GM18867 (cell line): ENCODE data around the gene IL10RB.
"Not testable (repeated sequence)": the region's sequence is repeated elsewhere in the genome, so short reads cannot be mapped to it uniquely, and the experiment has no call there.

Experiments
- ATAC-seq: cut with Tn5 transposase; IDR thresholded peaks from one replicate; pipeline ENCODE4 v1.9.1; 2021; ENCODE audit warnings: mild to moderate bottlenecking, moderate library complexity; ENCODE audit not compliant: unreplicated experiment

IL10RB gene

GRCh38 chr21:33266050-33266788, at the start of gene IL10RB:
TSS of gene IL10RB (plus strand) at chr21:33266367. CDS start at chr21:33266466, 99 bp downstream.
- ATAC-seq, result peak; percentile 34

GRCh38 chr21:33217138-33217520, 49.0 kb upstream of the IL10RB start:
- no peak for ATAC-seq

GRCh38 chr21:33219300-33219699, 46.9 kb upstream of the IL10RB start:
- ATAC-seq, result no peak

GRCh38 chr21:33219954-33220353, 46.2 kb upstream of the IL10RB start:
- no peak for ATAC-seq

- not testable (repeated sequence) for ATAC-seq
Measured at GRCh38 chr21:33225376-33225775, 40.8 kb upstream of the IL10RB start.

GRCh38 chr21:33228455-33228854, 37.7 kb upstream of the IL10RB start:
- ATAC-seq, result no peak

GRCh38 chr21:33229099-33229783, 36.9 kb upstream of the IL10RB start:
- no peak for ATAC-seq

- ATAC-seq, result peak; percentile 68
Measured at GRCh38 chr21:33229784-33230544, 36.2 kb upstream of the IL10RB start, which contains the start of gene IFNAR2. TSS of gene IFNAR2 (plus strand) at chr21:33229938. CDS start at chr21:33241923, 11,985 bp downstream.

- peak; percentile 21 for ATAC-seq
Measured at GRCh38 chr21:33230545-33231324, 35.4 kb upstream of the IL10RB start.

- no peak for ATAC-seq
Measured at GRCh38 chr21:33231526-33231925, 34.6 kb upstream of the IL10RB start.

- no peak for ATAC-seq
Measured at GRCh38 chr21:33232291-33233034, 33.7 kb upstream of the IL10RB start.

GRCh38 chr21:33234635-33235520, 31.3 kb upstream of the IL10RB start:
- ATAC-seq, result no peak

GRCh38 chr21:33236013-33236686, 30.0 kb upstream of the IL10RB start:
- ATAC-seq, result no peak

- ATAC-seq, result no peak
Measured at GRCh38 chr21:33236766-33237165, 29.4 kb upstream of the IL10RB start.

- ATAC-seq, result no peak
Measured at GRCh38 chr21:33237486-33237885, 28.7 kb upstream of the IL10RB start.

GRCh38 chr21:33238146-33238545, 28.0 kb upstream of the IL10RB start:
- ATAC-seq, result peak; percentile 15

GRCh38 chr21:33238565-33239255, 27.5 kb upstream of the IL10RB start:
- peak; percentile 80 for ATAC-seq

- peak; percentile 1 for ATAC-seq
Measured at GRCh38 chr21:33239559-33240127, 26.5 kb upstream of the IL10RB start.
